Glutamatergic neuron (in vitro differentiated cells): ENCODE data around the gene PROC. TPM values are rescaled to one million over a fixed set of nuclear protein-coding genes. Genes with fewer than 3 reads are reported as not detected.

Experiments
- DNase-seq: peaks from one replicate; pipeline ENCODE4 v3.0.0; 2022
- H3K27ac Mint-ChIP-seq: one replicate; pipeline ENCODE4 v1.8.0; 2020; ENCODE audit warnings: mild to moderate bottlenecking, mixed read lengths, inconsistent platforms; ENCODE audit not compliant: unreplicated experiment
- H3K27me3 Mint-ChIP-seq: one replicate; pipeline ENCODE4 v1.8.0; 2020; ENCODE audit warnings: mild to moderate bottlenecking, moderate library complexity, mixed read lengths, inconsistent platforms; ENCODE audit not compliant: unreplicated experiment
- H3K36me3 Mint-ChIP-seq: one replicate; pipeline ENCODE4 v1.8.0; 2020; ENCODE audit warnings: mild to moderate bottlenecking, mixed read lengths, inconsistent platforms; ENCODE audit not compliant: unreplicated experiment
- H3K4me1 Mint-ChIP-seq: one replicate; pipeline ENCODE4 v1.8.0; 2020; ENCODE audit warnings: mild to moderate bottlenecking, low read depth, mixed read lengths, inconsistent platforms; ENCODE audit not compliant: unreplicated experiment
- H3K4me3 Mint-ChIP-seq: one replicate; pipeline ENCODE4 v1.8.0; 2020; ENCODE audit warnings: mild to moderate bottlenecking, mixed read lengths, inconsistent platforms; ENCODE audit not compliant: unreplicated experiment
- H3K9me3 Mint-ChIP-seq: one replicate; pipeline ENCODE4 v1.8.0; 2020; ENCODE audit warnings: mild to moderate bottlenecking, moderate library complexity, mixed read lengths, inconsistent platforms; ENCODE audit not compliant: unreplicated experiment
- CTCF ChIP-seq: fragments of 200-600 bp; sonication (generic); IDR thresholded peaks from one replicate; pipeline ENCODE4 v1.5.0; 2021; ENCODE audit not compliant: partially characterized antibody, unreplicated experiment
- total RNA-seq: library from RNA; stranded (reverse); fragmentation: NEBNext Ultra II Directional; extraction: Animal tissue kit (Norgen Biotek cat#: 25700); gene quantifications from one replicate; pipeline ENCODE4 v1.2.1, GENCODE V29; 2021; ENCODE audit not compliant: unreplicated experiment

The PROC gene
- total RNA-seq, 1 donor from 2014 or later, result not detected

GRCh38 chr2:127428057-127428814 is 10.0 kb downstream of the PROC start:
- H3K9me3 Mint-ChIP-seq, result peaks cover 3% of the 10 kb centered on the region
- H3K4me1 Mint-ChIP-seq, result no peaks in the 10 kb centered on the region
- peaks cover 4% of the 10 kb centered on the region for H3K36me3 Mint-ChIP-seq
- H3K27me3 Mint-ChIP-seq, result peaks cover 12% of the 10 kb centered on the region
- DNase-seq, result no peak
- no peak overlapping the region for H3K4me3 Mint-ChIP-seq
- no peak overlapping the region for H3K27ac Mint-ChIP-seq
- no peak for TF ChIP-seq CTCF

GRCh38 chr2:127428815-127429109 is 10.5 kb downstream of the PROC start:
- Mint-ChIP-seq H3K4me3 (no peak overlapping the region), H3K9me3 (peaks cover under 1% of the 10 kb centered on the region), H3K27ac (no peak overlapping the region), H3K27me3 (peaks cover 10% of the 10 kb centered on the region), H3K4me1 (no peaks in the 10 kb centered on the region), H3K36me3 (peaks cover 2% of the 10 kb centered on the region)
- no peak for TF ChIP-seq CTCF
- DNase-seq, result no peak

GRCh38 chr2:127429291-127429690 is 11.1 kb downstream of the PROC start:
- TF ChIP-seq CTCF, result no peak
- DNase-seq, result no peak
- no peak overlapping the region for H3K27ac Mint-ChIP-seq
- no peaks in the 10 kb centered on the region for H3K4me1 Mint-ChIP-seq
- H3K36me3 Mint-ChIP-seq, result no peaks in the 10 kb centered on the region
- H3K27me3 Mint-ChIP-seq, result peaks cover 6% of the 10 kb centered on the region
- H3K4me3 Mint-ChIP-seq, result no peak overlapping the region
- no peaks in the 10 kb centered on the region for H3K9me3 Mint-ChIP-seq

GRCh38 chr2:127429844-127430425 is 11.7 kb downstream of the PROC start:
- H3K4me1 Mint-ChIP-seq, result no peaks in the 10 kb centered on the region
- H3K27me3 Mint-ChIP-seq, result peaks cover 6% of the 10 kb centered on the region
- no peaks in the 10 kb centered on the region for H3K36me3 Mint-ChIP-seq
- no peak overlapping the region for H3K27ac Mint-ChIP-seq
- no peak overlapping the region for H3K4me3 Mint-ChIP-seq
- no peak for TF ChIP-seq CTCF
- H3K9me3 Mint-ChIP-seq, result no peaks in the 10 kb centered on the region
- no peak for DNase-seq

- Mint-ChIP-seq H3K27me3 (peaks cover 5% of the 10 kb centered on the region), H3K27ac (no peak overlapping the region), H3K4me3 (no peak overlapping the region), H3K36me3 (no peaks in the 10 kb centered on the region), H3K4me1 (peaks cover 2% of the 10 kb centered on the region), H3K9me3 (no peaks in the 10 kb centered on the region)
- TF ChIP-seq CTCF, result no peak
- no peak for DNase-seq
Measured at GRCh38 chr2:127431408-127432023, 13.3 kb downstream of the PROC start.
